SK-N-SH treated with all-trans-retinoic acid at 6 μM for 48 hours (cell line): Measurements from ENCODE around the gene GDF7.

Experiments
- ATAC-seq: fragments of 200-7000 bp; cut with Tn5 transposase; 3 replicates; pipeline ENCODE4 v1.9.1; 2020; ENCODE audit warnings: mild to moderate bottlenecking, moderate library complexity
- ARNTL ChIP-seq: fragments of 450-650 bp; formaldehyde crosslinking; IDR thresholded peaks from 2 replicates; pipeline ENCODE4 v1.5.0; 2020; ENCODE audit warnings: low read depth, mild to moderate bottlenecking, moderate library complexity, borderline replicate concordance
- BACH2 ChIP-seq: fragments of 250-450 bp; sonication (Bioruptor Pico); IDR thresholded peaks from 2 replicates; pipeline ENCODE4 v1.9.0; 2021; ENCODE audit warnings: mild to moderate bottlenecking, borderline replicate concordance
- CSDC2 ChIP-seq: fragments of 250-450 bp; sonication (Bioruptor Pico); IDR thresholded peaks from 2 replicates; pipeline ENCODE4 v1.5.0; 2020; ENCODE audit warnings: mild to moderate bottlenecking, moderate library complexity
- ESRRG ChIP-seq: fragments of 250-450 bp; sonication (Bioruptor Pico); IDR thresholded peaks from 2 replicates; pipeline ENCODE4 v1.6.1; 2021; ENCODE audit warnings: mild to moderate bottlenecking
- GLIS3 ChIP-seq: fragments of 250-450 bp; sonication (Bioruptor Pico); IDR thresholded peaks from 2 replicates; pipeline ENCODE4 v1.5.0; 2020; ENCODE audit warnings: mild to moderate bottlenecking, moderate library complexity
- ISL1 ChIP-seq: fragments of 250-450 bp; sonication (Bioruptor Pico); IDR thresholded peaks from 2 replicates; pipeline ENCODE4 v2.1.2; 2022; ENCODE audit warnings: mild to moderate bottlenecking, moderate library complexity
- OSR1 ChIP-seq: fragments of 250-450 bp; sonication (Bioruptor Pico); IDR thresholded peaks from 2 replicates; pipeline ENCODE4 v1.8.0; 2022; ENCODE audit warnings: moderate library complexity, mild to moderate bottlenecking, inconsistent platforms
- PATZ1 ChIP-seq: fragments of 250-450 bp; sonication (Bioruptor Pico); IDR thresholded peaks from 2 replicates; pipeline ENCODE4 v1.8.0; 2020; ENCODE audit warnings: mild to moderate bottlenecking, moderate library complexity, borderline replicate concordance
- POU6F1 ChIP-seq: fragments of 250-450 bp; sonication (Bioruptor Pico); IDR thresholded peaks from 2 replicates; pipeline ENCODE4 v1.8.0; 2021; ENCODE audit warnings: low read depth, mild to moderate bottlenecking, moderate library complexity, borderline replicate concordance
- PPARA ChIP-seq: fragments of 250-450 bp; sonication (Bioruptor Pico); IDR thresholded peaks from 2 replicates; pipeline ENCODE4 v1.5.0; 2020; ENCODE audit warnings: mild to moderate bottlenecking, borderline replicate concordance
- RARB ChIP-seq: fragments of 250-450 bp; sonication (Bioruptor Pico); IDR thresholded peaks from 2 replicates; pipeline ENCODE4 v1.8.0; 2021; ENCODE audit warnings: mild to moderate bottlenecking, moderate library complexity
- SNAI2 ChIP-seq: fragments of 250-450 bp; sonication (Bioruptor Pico); IDR thresholded peaks from 2 replicates; pipeline ENCODE4 v1.5.0; 2020; ENCODE audit warnings: mild to moderate bottlenecking, moderate library complexity
- TCF4 ChIP-seq: fragments of 250-450 bp; sonication (Bioruptor Pico); IDR thresholded peaks from 2 replicates; pipeline ENCODE4 v1.8.0; 2021; ENCODE audit warnings: mild to moderate bottlenecking, moderate library complexity, borderline replicate concordance
- TOX ChIP-seq: fragments of 250-450 bp; sonication (Bioruptor Pico); IDR thresholded peaks from 2 replicates; pipeline ENCODE4 v1.8.0; 2021; ENCODE audit warnings: mild to moderate bottlenecking, moderate library complexity, borderline replicate concordance
- TSHZ2 ChIP-seq: fragments of 250-450 bp; sonication (Bioruptor Pico); IDR thresholded peaks from 2 replicates; pipeline ENCODE4 v1.5.0; 2020; ENCODE audit warnings: mild to moderate bottlenecking, moderate library complexity
- ZC3H10 ChIP-seq: fragments of 250-450 bp; sonication (Bioruptor Pico); IDR thresholded peaks from 2 replicates; pipeline ENCODE4 v1.5.1; 2021; ENCODE audit warnings: mild to moderate bottlenecking, moderate library complexity
- ZFP30 ChIP-seq: fragments of 450-650 bp; formaldehyde crosslinking; IDR thresholded peaks from 2 replicates; pipeline ENCODE4 v1.5.0; 2022; ENCODE audit warnings: mild to moderate bottlenecking, moderate library complexity
- ZNF565 ChIP-seq: fragments of 450-650 bp; formaldehyde crosslinking; conservative IDR thresholded peaks from 2 replicates; pipeline ENCODE4 v1.5.0; 2020; ENCODE audit warnings: low read depth, mild to moderate bottlenecking, moderate library complexity
- ZNF8 ChIP-seq: fragments of 450-650 bp; formaldehyde crosslinking; IDR thresholded peaks from 2 replicates; pipeline ENCODE4 v1.5.0; 2020; ENCODE audit warnings: mild to moderate bottlenecking, moderate library complexity
- TF ChIP-seq, protein P1 (sequence below): fragments of 250-450 bp; sonication (Bioruptor Pico); IDR thresholded peaks from 2 replicates; pipeline ENCODE4 v1.5.1; 2021; ENCODE audit warnings: mild to moderate bottlenecking, moderate library complexity
- TF ChIP-seq, protein P2 (sequence below): fragments of 250-450 bp; sonication (Bioruptor Pico); IDR thresholded peaks from 2 replicates; pipeline ENCODE4 v1.5.1; 2020; ENCODE audit warnings: low read depth, mild to moderate bottlenecking, moderate library complexity

The GDF7 gene

DNA sequence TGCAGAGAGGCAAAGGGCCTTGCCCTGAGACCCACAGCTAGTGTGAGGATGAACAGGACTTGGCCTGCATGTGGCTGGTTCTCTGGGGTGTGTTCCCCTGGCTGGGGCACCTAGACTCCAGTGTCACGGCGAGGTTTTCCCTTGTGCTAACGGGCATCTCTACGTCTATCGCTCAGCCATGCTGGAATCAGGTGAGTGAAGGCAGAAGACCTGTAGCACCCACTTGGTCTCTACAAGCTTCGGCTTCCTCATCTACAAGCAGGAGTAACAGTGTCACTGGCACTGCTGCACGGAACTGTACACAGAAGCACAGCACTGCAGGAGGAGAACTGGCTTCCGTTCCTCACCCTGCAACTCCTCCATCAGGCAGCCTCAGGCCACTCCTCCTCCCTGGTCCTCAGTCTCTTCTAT, 46.7 kb upstream of the GDF7 start:
- no peak for ATAC-seq
- TF ChIP-seq POU6F1 = no peak
- TF ChIP-seq OSR1 = no peak
- TF ChIP-seq ZNF8 (CRISPR knock-in tag) = no peak
- no peak for TF ChIP-seq ZC3H10 (CRISPR knock-in tag)
- TF ChIP-seq TCF4 (CRISPR knock-in tag) = no peak
- TF ChIP-seq GLIS3 = no peak
- TF ChIP-seq RARB (CRISPR knock-in tag) = no peak
- no peak for TF ChIP-seq ISL1 (CRISPR knock-in tag)
- no peak for TF ChIP-seq ZNF565 (CRISPR knock-in tag)
- TF ChIP-seq BACH2 = no peak
- TF ChIP-seq PPARA (CRISPR knock-in tag) = no peak
- TF ChIP-seq, protein P1, sequence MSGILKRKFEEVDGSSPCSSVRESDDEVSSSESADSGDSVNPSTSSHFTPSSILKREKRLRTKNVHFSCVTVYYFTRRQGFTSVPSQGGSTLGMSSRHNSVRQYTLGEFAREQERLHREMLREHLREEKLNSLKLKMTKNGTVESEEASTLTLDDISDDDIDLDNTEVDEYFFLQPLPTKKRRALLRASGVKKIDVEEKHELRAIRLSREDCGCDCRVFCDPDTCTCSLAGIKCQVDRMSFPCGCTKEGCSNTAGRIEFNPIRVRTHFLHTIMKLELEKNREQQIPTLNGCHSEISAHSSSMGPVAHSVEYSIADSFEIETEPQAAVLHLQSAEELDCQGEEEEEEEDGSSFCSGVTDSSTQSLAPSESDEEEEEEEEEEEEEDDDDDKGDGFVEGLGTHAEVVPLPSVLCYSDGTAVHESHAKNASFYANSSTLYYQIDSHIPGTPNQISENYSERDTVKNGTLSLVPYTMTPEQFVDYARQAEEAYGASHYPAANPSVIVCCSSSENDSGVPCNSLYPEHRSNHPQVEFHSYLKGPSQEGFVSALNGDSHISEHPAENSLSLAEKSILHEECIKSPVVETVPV (CRISPR knock-in tag) = no peak
- no peak for TF ChIP-seq TOX (CRISPR knock-in tag)
- TF ChIP-seq, protein P2, sequence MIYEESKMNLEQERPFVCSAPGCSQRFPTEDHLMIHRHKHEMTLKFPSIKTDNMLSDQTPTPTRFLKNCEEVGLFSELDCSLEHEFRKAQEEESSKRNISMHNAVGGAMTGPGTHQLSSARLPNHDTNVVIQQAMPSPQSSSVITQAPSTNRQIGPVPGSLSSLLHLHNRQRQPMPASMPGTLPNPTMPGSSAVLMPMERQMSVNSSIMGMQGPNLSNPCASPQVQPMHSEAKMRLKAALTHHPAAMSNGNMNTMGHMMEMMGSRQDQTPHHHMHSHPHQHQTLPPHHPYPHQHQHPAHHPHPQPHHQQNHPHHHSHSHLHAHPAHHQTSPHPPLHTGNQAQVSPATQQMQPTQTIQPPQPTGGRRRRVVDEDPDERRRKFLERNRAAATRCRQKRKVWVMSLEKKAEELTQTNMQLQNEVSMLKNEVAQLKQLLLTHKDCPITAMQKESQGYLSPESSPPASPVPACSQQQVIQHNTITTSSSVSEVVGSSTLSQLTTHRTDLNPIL (CRISPR knock-in tag) = no peak
- TF ChIP-seq, all 23 proteins: peak for 0

DNA sequence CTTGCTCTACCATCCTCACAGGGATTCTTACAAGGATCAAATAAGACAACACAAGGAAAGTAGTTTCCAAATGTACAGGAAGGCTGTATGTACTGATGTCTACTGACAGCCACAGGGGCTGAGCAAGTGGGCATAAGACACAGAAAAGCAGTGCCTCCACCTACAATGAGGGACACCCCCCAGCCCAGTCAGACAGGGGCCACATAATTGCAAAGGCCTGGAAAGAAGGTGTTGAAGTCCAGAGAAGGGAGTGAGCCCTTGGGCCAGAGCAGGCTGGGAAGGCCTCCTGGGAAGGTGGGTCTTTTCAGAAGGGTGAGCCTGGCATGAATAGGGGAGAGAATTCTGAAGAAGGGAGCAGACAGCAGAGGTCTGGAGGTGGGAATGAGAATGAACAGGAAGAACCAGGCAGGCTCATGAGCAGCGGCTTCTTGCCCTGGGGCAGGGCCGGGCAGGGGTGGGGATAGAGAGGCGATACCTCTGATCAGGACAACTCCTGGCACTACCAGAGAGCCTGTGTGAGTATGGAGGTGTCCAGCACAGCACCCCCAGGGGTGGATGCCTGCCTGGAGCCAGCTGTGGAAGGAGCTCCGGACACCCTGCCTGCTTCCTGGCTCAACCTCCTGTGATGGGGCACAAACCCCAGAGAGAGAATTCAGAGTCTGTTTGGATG, 46.1 kb upstream of the GDF7 start:
- ATAC-seq = no peak
- no peak for TF ChIP-seq ZFP30 (CRISPR knock-in tag)
- TF ChIP-seq BACH2 = no peak
- no peak for TF ChIP-seq ZNF8 (CRISPR knock-in tag)
- no peak for TF ChIP-seq POU6F1
- TF ChIP-seq PATZ1 (CRISPR knock-in tag) = no peak
- no peak for TF ChIP-seq CSDC2 (CRISPR knock-in tag)
- no peak for TF ChIP-seq ZNF565 (CRISPR knock-in tag)
- TF ChIP-seq GLIS3 = no peak
- no peak for TF ChIP-seq ARNTL (CRISPR knock-in tag)
- TF ChIP-seq ISL1 (CRISPR knock-in tag) = no peak
- TF ChIP-seq TOX (CRISPR knock-in tag) = no peak
- TF ChIP-seq SNAI2 (CRISPR knock-in tag) = no peak
- TF ChIP-seq TSHZ2 (CRISPR knock-in tag) = no peak
- no peak for TF ChIP-seq ESRRG (CRISPR knock-in tag)
- TF ChIP-seq ZC3H10 (CRISPR knock-in tag) = no peak
- TF ChIP-seq, all 23 proteins: peak for 0
